HepG2 (cell line): Measurements from ENCODE around the gene C9orf40. TPM values are rescaled to one million over a fixed set of nuclear protein-coding genes. Genes with fewer than 3 reads are reported as not detected.

Source experiments
- CBFB ChIP-seq: sonication (generic); formaldehyde crosslinking; IDR thresholded peaks from 2 replicates; pipeline ENCODE4 v1.4.0; 2020; ENCODE audit warnings: missing genetic modification reagents
- DR1 ChIP-seq: sonication (generic); formaldehyde crosslinking; IDR thresholded peaks from 2 replicates; pipeline ENCODE4 v1.8.0; 2021; ENCODE audit warnings: mild to moderate bottlenecking, missing genetic modification reagents, inconsistent platforms
- ELF4 ChIP-seq: sonication (generic); formaldehyde crosslinking; IDR thresholded peaks from 2 replicates; pipeline ENCODE4 v1.5.0; 2020; ENCODE audit warnings: missing genetic modification reagents, mild to moderate bottlenecking, moderate library complexity, borderline replicate concordance
- FOXJ3 ChIP-seq: sonication (generic); formaldehyde crosslinking; IDR thresholded peaks from 2 replicates; pipeline ENCODE4 v1.4.0; 2020; ENCODE audit warnings: missing genetic modification reagents, mild to moderate bottlenecking, borderline replicate concordance
- HMG20B ChIP-seq: conservative IDR thresholded peaks from 2 replicates; pipeline ENCODE4 v1.6.1; 2016; ENCODE audit warnings: missing genetic modification reagents, missing compliant biosample characterization
- NFIC ChIP-seq: IDR thresholded peaks from 2 replicates; pipeline ENCODE4 v1.6.1; 2012; ENCODE audit warnings: mild to moderate bottlenecking, low read length, inconsistent platforms
- PLRG1 ChIP-seq: fragments of 450-650 bp; conservative IDR thresholded peaks from 2 replicates; pipeline ENCODE4 v1.6.1; 2016
- PRPF4 ChIP-seq: fragments of 200-400 bp; formaldehyde crosslinking; IDR thresholded peaks from 2 replicates; pipeline ENCODE4 v1.6.1; 2016; ENCODE audit warnings: low read length, low read depth; ENCODE audit not compliant: poor library complexity, severe bottlenecking
- RXRA ChIP-seq: sonication (generic); formaldehyde crosslinking; IDR thresholded peaks from 2 replicates; pipeline ENCODE4 v1.5.1; 2020; ENCODE audit warnings: missing genetic modification reagents
- SCMH1 ChIP-seq: sonication (generic); formaldehyde crosslinking; IDR thresholded peaks from 2 replicates; pipeline ENCODE4 v1.9.0; 2021; ENCODE audit warnings: missing genetic modification reagents, mild to moderate bottlenecking, borderline replicate concordance
- TCF7 ChIP-seq: sonication (generic); IDR thresholded peaks from 2 replicates; pipeline ENCODE4 v1.6.1; 2016; ENCODE audit warnings: antibody characterized with exemption, low read depth
- TOPORS ChIP-seq: sonication (generic); formaldehyde crosslinking; IDR thresholded peaks from 2 replicates; pipeline ENCODE4 v1.8.0; 2023; ENCODE audit warnings: mild to moderate bottlenecking, missing genetic modification reagents
- WIZ ChIP-seq: sonication (generic); formaldehyde crosslinking; IDR thresholded peaks from 2 replicates; pipeline ENCODE4 v1.5.1; 2020; ENCODE audit warnings: mild to moderate bottlenecking, missing genetic modification reagents
- ZBTB1 ChIP-seq: sonication (generic); formaldehyde crosslinking; IDR thresholded peaks from 2 replicates; pipeline ENCODE4 v1.4.0; 2020; ENCODE audit warnings: missing genetic modification reagents, borderline replicate concordance
- ZNF225 ChIP-seq: sonication (generic); formaldehyde crosslinking; IDR thresholded peaks from 2 replicates; pipeline ENCODE4 v1.4.0; 2020; ENCODE audit warnings: mild to moderate bottlenecking, missing genetic modification reagents
- ZNF234 ChIP-seq: sonication (generic); formaldehyde crosslinking; conservative IDR thresholded peaks from 2 replicates; pipeline ENCODE4 v1.5.1; 2020; ENCODE audit warnings: mild to moderate bottlenecking, missing genetic modification reagents
- ZNF274 ChIP-seq: sonication (generic); formaldehyde crosslinking; IDR thresholded peaks from 2 replicates; pipeline ENCODE4 v1.5.1; 2020; ENCODE audit warnings: mild to moderate bottlenecking, missing genetic modification reagents
- ZNF343 ChIP-seq: sonication (generic); formaldehyde crosslinking; IDR thresholded peaks from 2 replicates; pipeline ENCODE4 v1.4.0; 2020; ENCODE audit warnings: mild to moderate bottlenecking, missing genetic modification reagents
- ZNF446 ChIP-seq: sonication (generic); formaldehyde crosslinking; IDR thresholded peaks from 2 replicates; pipeline ENCODE4 v1.5.0; 2020; ENCODE audit warnings: mild to moderate bottlenecking, missing genetic modification reagents
- ZNF546 ChIP-seq: sonication (generic); formaldehyde crosslinking; conservative IDR thresholded peaks from 2 replicates; pipeline ENCODE4 v1.8.1; 2023; ENCODE audit warnings: mild to moderate bottlenecking, missing genetic modification reagents
- ZNF569 ChIP-seq: sonication (generic); formaldehyde crosslinking; IDR thresholded peaks from 2 replicates; pipeline ENCODE4 v1.5.0; 2020; ENCODE audit warnings: mild to moderate bottlenecking, missing genetic modification reagents, moderate library complexity, borderline replicate concordance
- ZNF816 ChIP-seq: sonication (generic); formaldehyde crosslinking; IDR thresholded peaks from 2 replicates; pipeline ENCODE4 v1.8.0; 2022; ENCODE audit warnings: missing genetic modification reagents, mild to moderate bottlenecking, borderline replicate concordance
- polyA plus RNA-seq, 8 experiments: library from polyadenylated mRNA; depleted of rRNA in 3 of 8; stranded (reverse) in 7 of 8; unstranded in 1 of 8; fragments of >200 nt; fragmentation: Illumina TruSeq in 4 of 8; extraction: Trizol in 4 of 8; gene quantifications; 2 replicates each; pipeline versions ENCODE4 v1.2.1 to v1.2.3, GENCODE V29; 2011 to 2016; ENCODE audit warnings: low read depth in 4 of 8, missing spikeins in 1 of 8, mixed read lengths in 1 of 8; ENCODE audit not compliant: insufficient read depth in 1 of 8
- total RNA-seq, 5 experiments: library from RNA; depleted of rRNA; stranded (reverse); fragments of >200 nt; fragmentation: Illumina TruSeq; extraction: Trizol; gene quantifications; 2 replicates each; pipeline ENCODE4 v1.2.3, GENCODE V29; 2016; ENCODE audit warnings: low read depth in 1 of 5
- TF ChIP-seq, protein P1 (sequence below): IDR thresholded peaks from 2 replicates; pipeline ENCODE4 v1.6.1; 2016; ENCODE audit warnings: low read depth, missing genetic modification reagents, missing compliant biosample characterization
- TF ChIP-seq, protein P2 (sequence below): sonication (generic); formaldehyde crosslinking; IDR thresholded peaks from 2 replicates; pipeline ENCODE4 v1.8.0; 2022; ENCODE audit warnings: mild to moderate bottlenecking, missing genetic modification reagents; ENCODE audit not compliant: insufficient replicate concordance
- TF ChIP-seq, protein P3 (sequence below): sonication (generic); formaldehyde crosslinking; IDR thresholded peaks from 2 replicates; pipeline ENCODE4 v1.5.0; 2020; ENCODE audit warnings: mild to moderate bottlenecking, low read depth, missing genetic modification reagents, borderline replicate concordance

The C9orf40 gene
- total and polyA plus RNA-seq, 2 of the 13 experiments (the other 11 are each of a cell fraction or from before 2014, with no cell fraction given): 3.0 to 13.5 TPM

DNA sequence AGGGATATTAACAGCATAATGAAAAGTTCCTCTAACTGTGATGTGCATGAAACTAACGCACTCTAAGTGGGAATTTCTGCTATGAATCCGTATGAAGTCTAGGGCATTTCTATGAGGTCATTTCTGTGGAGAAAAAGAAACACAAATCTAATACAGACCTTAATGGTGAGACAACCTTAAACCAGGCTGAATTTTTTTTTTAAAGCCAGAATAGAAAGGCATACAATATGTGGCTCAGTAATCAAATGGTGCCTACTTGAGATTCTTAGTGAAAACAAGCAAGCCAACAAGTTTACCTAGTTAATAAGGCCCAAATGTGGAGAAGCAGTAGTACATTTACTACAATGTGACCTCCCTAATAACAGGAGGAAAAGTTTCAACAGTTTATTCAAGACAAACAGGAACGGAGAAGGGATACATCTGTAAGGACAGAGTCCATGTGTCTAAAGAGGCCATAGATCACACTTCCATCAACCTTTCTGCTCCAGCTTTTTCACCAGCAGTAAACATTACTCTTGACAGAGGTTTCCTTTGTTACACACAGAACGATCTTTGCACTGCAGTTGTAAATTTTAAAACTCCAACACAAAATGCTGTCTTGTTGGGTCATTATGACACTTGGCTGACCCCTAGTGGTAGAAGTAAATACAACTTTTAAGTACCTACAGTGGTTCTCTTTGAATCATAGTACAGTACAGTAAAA lies 49.2 kb upstream of the C9orf40 start (continued):
- TF ChIP-seq, protein P1, sequence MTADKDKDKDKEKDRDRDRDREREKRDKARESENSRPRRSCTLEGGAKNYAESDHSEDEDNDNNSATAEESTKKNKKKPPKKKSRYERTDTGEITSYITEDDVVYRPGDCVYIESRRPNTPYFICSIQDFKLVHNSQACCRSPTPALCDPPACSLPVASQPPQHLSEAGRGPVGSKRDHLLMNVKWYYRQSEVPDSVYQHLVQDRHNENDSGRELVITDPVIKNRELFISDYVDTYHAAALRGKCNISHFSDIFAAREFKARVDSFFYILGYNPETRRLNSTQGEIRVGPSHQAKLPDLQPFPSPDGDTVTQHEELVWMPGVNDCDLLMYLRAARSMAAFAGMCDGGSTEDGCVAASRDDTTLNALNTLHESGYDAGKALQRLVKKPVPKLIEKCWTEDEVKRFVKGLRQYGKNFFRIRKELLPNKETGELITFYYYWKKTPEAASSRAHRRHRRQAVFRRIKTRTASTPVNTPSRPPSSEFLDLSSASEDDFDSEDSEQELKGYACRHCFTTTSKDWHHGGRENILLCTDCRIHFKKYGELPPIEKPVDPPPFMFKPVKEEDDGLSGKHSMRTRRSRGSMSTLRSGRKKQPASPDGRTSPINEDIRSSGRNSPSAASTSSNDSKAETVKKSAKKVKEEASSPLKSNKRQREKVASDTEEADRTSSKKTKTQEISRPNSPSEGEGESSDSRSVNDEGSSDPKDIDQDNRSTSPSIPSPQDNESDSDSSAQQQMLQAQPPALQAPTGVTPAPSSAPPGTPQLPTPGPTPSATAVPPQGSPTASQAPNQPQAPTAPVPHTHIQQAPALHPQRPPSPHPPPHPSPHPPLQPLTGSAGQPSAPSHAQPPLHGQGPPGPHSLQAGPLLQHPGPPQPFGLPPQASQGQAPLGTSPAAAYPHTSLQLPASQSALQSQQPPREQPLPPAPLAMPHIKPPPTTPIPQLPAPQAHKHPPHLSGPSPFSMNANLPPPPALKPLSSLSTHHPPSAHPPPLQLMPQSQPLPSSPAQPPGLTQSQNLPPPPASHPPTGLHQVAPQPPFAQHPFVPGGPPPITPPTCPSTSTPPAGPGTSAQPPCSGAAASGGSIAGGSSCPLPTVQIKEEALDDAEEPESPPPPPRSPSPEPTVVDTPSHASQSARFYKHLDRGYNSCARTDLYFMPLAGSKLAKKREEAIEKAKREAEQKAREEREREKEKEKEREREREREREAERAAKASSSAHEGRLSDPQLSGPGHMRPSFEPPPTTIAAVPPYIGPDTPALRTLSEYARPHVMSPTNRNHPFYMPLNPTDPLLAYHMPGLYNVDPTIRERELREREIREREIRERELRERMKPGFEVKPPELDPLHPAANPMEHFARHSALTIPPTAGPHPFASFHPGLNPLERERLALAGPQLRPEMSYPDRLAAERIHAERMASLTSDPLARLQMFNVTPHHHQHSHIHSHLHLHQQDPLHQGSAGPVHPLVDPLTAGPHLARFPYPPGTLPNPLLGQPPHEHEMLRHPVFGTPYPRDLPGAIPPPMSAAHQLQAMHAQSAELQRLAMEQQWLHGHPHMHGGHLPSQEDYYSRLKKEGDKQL (CRISPR knock-in tag): peak; percentile 54; the same call in 1 of the 2 replicates
- no peak for TF ChIP-seq TOPORS (CRISPR knock-in tag)
- TF ChIP-seq NFIC: peak; percentile 77; the same call in 1 of the 2 replicates
- TF ChIP-seq PRPF4: no peak
- no peak for TF ChIP-seq ZNF234 (CRISPR knock-in tag)
- TF ChIP-seq HMG20B (CRISPR knock-in tag): peak; percentile 63; the same call in 1 of the 2 replicates
- peak; percentile 24; the same call in 1 of the 2 replicates for TF ChIP-seq TCF7
- TF ChIP-seq ZBTB1 (CRISPR knock-in tag): no peak
- no peak for TF ChIP-seq DR1 (CRISPR knock-in tag)
- TF ChIP-seq FOXJ3 (CRISPR knock-in tag): peak; percentile 98
- no peak for TF ChIP-seq ZNF225 (CRISPR knock-in tag)
- TF ChIP-seq ZNF446 (CRISPR knock-in tag): no peak
- TF ChIP-seq, protein P2, sequence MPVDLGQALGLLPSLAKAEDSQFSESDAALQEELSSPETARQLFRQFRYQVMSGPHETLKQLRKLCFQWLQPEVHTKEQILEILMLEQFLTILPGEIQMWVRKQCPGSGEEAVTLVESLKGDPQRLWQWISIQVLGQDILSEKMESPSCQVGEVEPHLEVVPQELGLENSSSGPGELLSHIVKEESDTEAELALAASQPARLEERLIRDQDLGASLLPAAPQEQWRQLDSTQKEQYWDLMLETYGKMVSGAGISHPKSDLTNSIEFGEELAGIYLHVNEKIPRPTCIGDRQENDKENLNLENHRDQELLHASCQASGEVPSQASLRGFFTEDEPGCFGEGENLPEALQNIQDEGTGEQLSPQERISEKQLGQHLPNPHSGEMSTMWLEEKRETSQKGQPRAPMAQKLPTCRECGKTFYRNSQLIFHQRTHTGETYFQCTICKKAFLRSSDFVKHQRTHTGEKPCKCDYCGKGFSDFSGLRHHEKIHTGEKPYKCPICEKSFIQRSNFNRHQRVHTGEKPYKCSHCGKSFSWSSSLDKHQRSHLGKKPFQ: peak; percentile 69
- TF ChIP-seq, protein P3, sequence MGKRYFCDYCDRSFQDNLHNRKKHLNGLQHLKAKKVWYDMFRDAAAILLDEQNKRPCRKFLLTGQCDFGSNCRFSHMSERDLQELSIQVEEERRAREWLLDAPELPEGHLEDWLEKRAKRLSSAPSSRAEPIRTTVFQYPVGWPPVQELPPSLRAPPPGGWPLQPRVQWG: no peak
- TF ChIP-seq RXRA (CRISPR knock-in tag): no peak
- no peak for TF ChIP-seq SCMH1 (CRISPR knock-in tag)
- TF ChIP-seq ZNF343 (CRISPR knock-in tag): no peak
- TF ChIP-seq ELF4 (CRISPR knock-in tag): no peak
- no peak for TF ChIP-seq ZNF569 (CRISPR knock-in tag)
- TF ChIP-seq PLRG1: no peak
- no peak for TF ChIP-seq WIZ
- TF ChIP-seq CBFB (CRISPR knock-in tag): no peak
- TF ChIP-seq ZNF816: no peak
- no peak for TF ChIP-seq ZNF274 (CRISPR knock-in tag)
- no peak for TF ChIP-seq ZNF546 (CRISPR knock-in tag)
